ENCODE data around the gene IL36G. TPM values are rescaled to one million over a fixed set of nuclear protein-coding genes. Genes with fewer than 3 reads are reported as not detected.

IL36G gene
- total and polyA plus RNA-seq, 2 of the 13 experiments (the other 11 are each of a cell fraction or from before 2014, with no cell fraction given), result not detected

GRCh38 chr2:112972423-112973086 is 5.3 kb upstream of the IL36G start:
- Histone ChIP-seq H3K27ac (ENCODE audit: extremely low read length, insufficient read depth, low read length) (no peak overlapping the region), H3K9me3 (ENCODE audit: low read length) (no peaks in the 10 kb centered on the region), H3K79me2 (ENCODE audit: insufficient read depth, low read length) (no peaks in the 10 kb centered on the region), H3K36me3 (replicated peaks in 1 of 2; ENCODE audit: control insufficient read depth in 1 of 2, insufficient read depth in 2 of 2, low read length in 2 of 2) (no peaks in the 10 kb centered on the region), H3K4me3 (replicated peaks in 1 of 3; ENCODE audit: insufficient read depth in 1 of 3, low read depth in 2 of 3, low read length in 3 of 3) (no peak overlapping the region), H4K20me1 (ENCODE audit: insufficient read depth, low read length) (no peaks in the 10 kb centered on the region), H2AFZ (ENCODE audit: low read length) (no peak overlapping the region), H3K4me1 (ENCODE audit: insufficient read depth, low read length) (no peaks in the 10 kb centered on the region), H3K27me3 (ENCODE audit: control insufficient read depth in 1 of 2, insufficient read depth in 2 of 2, low read length in 2 of 2) (peaks cover 0 to 9% of the 10 kb centered on the region in 2 experiments; a peak in 2 of 5 replicates), H3K4me2 (ENCODE audit: low read depth, low read length) (no peak overlapping the region), H3K9ac (ENCODE audit: insufficient read depth, low read depth, low read length) (no peak overlapping the region)
- WGBS (ENCODE audit: low lambda C conversion rate), result 35% methylated on average over 5 of the region's 5 CpGs
- TF ChIP-seq TCF12 (IDR thresholded peaks at IDR 0.05) (no peak), TCF12 (CRISPR knock-in tag; IDR thresholded peaks at IDR 0.05) (no peak), NCOA5 (CRISPR knock-in tag; IDR thresholded peaks at IDR 0.05) (no peak), ZMYM4 (CRISPR knock-in tag; IDR thresholded peaks at IDR 0.05) (no peak), SRSF4 (IDR thresholded peaks at IDR 0.05; ENCODE audit: low read depth, low read length, poor library complexity, severe bottlenecking) (no peak), RAD21 (CRISPR knock-in tag; IDR thresholded peaks at IDR 0.05) (no peak), CBFB (CRISPR knock-in tag; IDR thresholded peaks at IDR 0.05) (no peak), NR3C1 (CRISPR knock-in tag; IDR thresholded peaks at IDR 0.05) (no peak), ZSCAN31 (CRISPR knock-in tag; IDR thresholded peaks at IDR 0.05; ENCODE audit: low read depth) (no peak), RXRB (CRISPR knock-in tag; IDR thresholded peaks at IDR 0.05; ENCODE audit: borderline replicate concordance) (no peak), ZBTB21 (CRISPR knock-in tag; IDR thresholded peaks at IDR 0.05) (no peak), TOE1 (CRISPR knock-in tag; IDR thresholded peaks at IDR 0.05) (no peak), CSRNP1 (CRISPR knock-in tag; IDR thresholded peaks at IDR 0.05) (no peak)
- TF ChIP-seq, protein P1, sequence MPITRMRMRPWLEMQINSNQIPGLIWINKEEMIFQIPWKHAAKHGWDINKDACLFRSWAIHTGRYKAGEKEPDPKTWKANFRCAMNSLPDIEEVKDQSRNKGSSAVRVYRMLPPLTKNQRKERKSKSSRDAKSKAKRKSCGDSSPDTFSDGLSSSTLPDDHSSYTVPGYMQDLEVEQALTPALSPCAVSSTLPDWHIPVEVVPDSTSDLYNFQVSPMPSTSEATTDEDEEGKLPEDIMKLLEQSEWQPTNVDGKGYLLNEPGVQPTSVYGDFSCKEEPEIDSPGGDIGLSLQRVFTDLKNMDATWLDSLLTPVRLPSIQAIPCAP (CRISPR knock-in tag; IDR thresholded peaks at IDR 0.05; ENCODE audit: low read depth), result no peak
- POLR2A ChIA-PET, result no interaction called here
- ATAC-seq (no peak), DNase-seq (ENCODE audit: low spot score) (no peak), FAIRE-seq (no peak)
- CTCF ChIA-PET (ENCODE audit: low intra/inter-chr PET ratio, low total read pairs), result no interaction called here
- BruUV-seq (replicated peaks), result no TSS peak
- in situ Hi-C loops (cut with HindIII; ENCODE audit: extremely low pct_ligation_motif_present, low pct_unique_long_range_greater_than_20kb), result no loop called here
- intact Hi-C loops (cut with micrococcal nuclease; ENCODE audit: unreplicated experiment), result no loop called here

Data from HepG2 (cell line).